PFSK-1 (cell line): ENCODE results near the gene PIK3R6.

Experiments used
- POLR2AphosphoS5 ChIP-seq: IDR thresholded peaks from 2 replicates; pipeline ENCODE4 v1.6.1; 2012; ENCODE audit warnings: low read depth, mild to moderate bottlenecking, control low read depth, low read length, moderate library complexity
- SIN3A ChIP-seq: IDR thresholded peaks from 2 replicates; pipeline ENCODE4 v1.6.1; 2012; ENCODE audit warnings: mild to moderate bottlenecking, low read length, moderate library complexity, borderline replicate concordance; ENCODE audit not compliant: insufficient read depth
- TAF1 ChIP-seq: IDR thresholded peaks from 2 replicates; pipeline ENCODE4 v1.6.1; 2012; ENCODE audit warnings: low read length, control low read depth, borderline replicate concordance; ENCODE audit not compliant: insufficient read depth
- TF ChIP-seq, protein P1 (sequence below), 2 experiments: IDR thresholded peaks; 2 replicates each; pipeline versions ENCODE4 v1.6.1 to v1.8.0; 2011 to 2012; ENCODE audit warnings: low read depth in 2 of 2, low read length in 2 of 2, control low read depth in 1 of 2, inconsistent platforms in 1 of 2, mild to moderate bottlenecking in 1 of 2, moderate library complexity in 1 of 2; ENCODE audit not compliant: insufficient read depth in 1 of 2

DNA sequence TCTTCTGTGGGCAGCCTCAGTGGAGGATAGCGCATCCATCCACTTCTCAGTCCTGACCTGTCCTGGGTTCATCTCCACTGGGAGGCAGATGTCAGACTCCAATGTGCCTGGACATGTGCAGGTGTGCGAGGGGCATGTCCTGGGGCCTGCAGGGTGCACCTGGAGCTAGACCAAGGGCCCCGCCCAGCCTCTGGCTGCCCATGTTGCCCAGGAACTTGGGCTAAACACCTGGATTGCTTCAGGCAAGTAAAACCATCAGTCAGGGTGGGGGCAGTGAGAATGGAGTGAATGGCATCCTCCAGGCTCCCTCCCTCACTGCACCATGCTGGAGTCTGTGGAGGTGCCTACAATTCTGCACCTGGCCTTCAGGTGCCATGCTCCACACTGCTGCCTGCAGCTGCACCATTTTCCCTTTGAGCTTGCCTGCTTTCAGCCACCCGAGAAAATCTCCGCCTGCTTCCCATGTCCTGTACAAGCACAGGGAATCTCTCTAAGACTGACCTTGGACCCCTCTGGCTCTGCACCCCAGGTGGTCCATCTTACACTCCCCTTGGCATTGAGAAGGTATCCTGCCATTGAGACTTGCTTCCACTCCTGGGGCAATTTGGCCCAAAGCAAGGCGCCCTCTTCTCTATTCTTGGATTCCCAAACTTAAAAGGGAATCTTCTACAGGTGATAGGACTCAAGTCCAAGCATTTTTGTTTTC is 66.2 kb downstream of the PIK3R6 start:
- TF ChIP-seq POLR2AphosphoS5 (no peak), TAF1 (no peak), SIN3A (no peak)
- TF ChIP-seq, protein P1, sequence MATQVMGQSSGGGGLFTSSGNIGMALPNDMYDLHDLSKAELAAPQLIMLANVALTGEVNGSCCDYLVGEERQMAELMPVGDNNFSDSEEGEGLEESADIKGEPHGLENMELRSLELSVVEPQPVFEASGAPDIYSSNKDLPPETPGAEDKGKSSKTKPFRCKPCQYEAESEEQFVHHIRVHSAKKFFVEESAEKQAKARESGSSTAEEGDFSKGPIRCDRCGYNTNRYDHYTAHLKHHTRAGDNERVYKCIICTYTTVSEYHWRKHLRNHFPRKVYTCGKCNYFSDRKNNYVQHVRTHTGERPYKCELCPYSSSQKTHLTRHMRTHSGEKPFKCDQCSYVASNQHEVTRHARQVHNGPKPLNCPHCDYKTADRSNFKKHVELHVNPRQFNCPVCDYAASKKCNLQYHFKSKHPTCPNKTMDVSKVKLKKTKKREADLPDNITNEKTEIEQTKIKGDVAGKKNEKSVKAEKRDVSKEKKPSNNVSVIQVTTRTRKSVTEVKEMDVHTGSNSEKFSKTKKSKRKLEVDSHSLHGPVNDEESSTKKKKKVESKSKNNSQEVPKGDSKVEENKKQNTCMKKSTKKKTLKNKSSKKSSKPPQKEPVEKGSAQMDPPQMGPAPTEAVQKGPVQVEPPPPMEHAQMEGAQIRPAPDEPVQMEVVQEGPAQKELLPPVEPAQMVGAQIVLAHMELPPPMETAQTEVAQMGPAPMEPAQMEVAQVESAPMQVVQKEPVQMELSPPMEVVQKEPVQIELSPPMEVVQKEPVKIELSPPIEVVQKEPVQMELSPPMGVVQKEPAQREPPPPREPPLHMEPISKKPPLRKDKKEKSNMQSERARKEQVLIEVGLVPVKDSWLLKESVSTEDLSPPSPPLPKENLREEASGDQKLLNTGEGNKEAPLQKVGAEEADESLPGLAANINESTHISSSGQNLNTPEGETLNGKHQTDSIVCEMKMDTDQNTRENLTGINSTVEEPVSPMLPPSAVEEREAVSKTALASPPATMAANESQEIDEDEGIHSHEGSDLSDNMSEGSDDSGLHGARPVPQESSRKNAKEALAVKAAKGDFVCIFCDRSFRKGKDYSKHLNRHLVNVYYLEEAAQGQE (IDR thresholded peaks at IDR 0.05; ENCODE audit: insufficient read depth in 1 of 2, low read depth in 2 of 2, low read length in 2 of 2): no peak
